H9 (cell line): ENCODE results near the gene CCDC7. TPM values are rescaled to one million over a fixed set of nuclear protein-coding genes. Genes with fewer than 3 reads are reported as not detected.

ENCODE experiments used
- DNase-seq: peaks from one replicate; pipeline ENCODE4 v3.0.0-alpha.2; 2017
- H2AFZ ChIP-seq: one replicate; pipeline ENCODE4 v1.6.1; 2013; ENCODE audit warnings: mild to moderate bottlenecking, low read length, control low read depth, moderate library complexity
- H2AK5ac ChIP-seq: 2 replicates; pipeline ENCODE4 v1.6.1; 2013; ENCODE audit warnings: low read length, control low read depth, mixed read lengths; ENCODE audit not compliant: insufficient read length
- H2BK120ac ChIP-seq: one replicate; pipeline ENCODE4 v1.6.1; 2013; ENCODE audit warnings: low read depth, mild to moderate bottlenecking, low read length, control low read depth, inconsistent platforms; ENCODE audit not compliant: poor library complexity, severe bottlenecking
- H2BK12ac ChIP-seq: 2 replicates; pipeline ENCODE4 v1.6.1; 2013; ENCODE audit warnings: low read length, control low read depth, mixed read lengths, low read depth; ENCODE audit not compliant: insufficient read length
- H2BK15ac ChIP-seq: 2 replicates; pipeline ENCODE4 v1.6.1; 2013; ENCODE audit warnings: low read depth, low read length, control low read depth
- H2BK20ac ChIP-seq: one replicate; pipeline ENCODE4 v1.6.1; 2013; ENCODE audit warnings: low read depth, mild to moderate bottlenecking, low read length, control low read depth, inconsistent platforms; ENCODE audit not compliant: poor library complexity, severe bottlenecking
- H2BK5ac ChIP-seq: 2 replicates; pipeline ENCODE4 v1.6.1; 2013; ENCODE audit warnings: low read length, control low read depth, mixed read lengths; ENCODE audit not compliant: insufficient read length
- H3K14ac ChIP-seq: 2 replicates; pipeline ENCODE4 v1.6.1; 2013; ENCODE audit warnings: low read length, control low read depth; ENCODE audit not compliant: insufficient read depth
- H3K18ac ChIP-seq: 2 replicates; pipeline ENCODE4 v1.6.1; 2013; ENCODE audit warnings: low read depth, mild to moderate bottlenecking, mixed read lengths, low read length, control low read depth; ENCODE audit not compliant: insufficient read length
- H3K23ac ChIP-seq: 2 replicates; pipeline ENCODE4 v1.6.1; 2013; ENCODE audit warnings: low read length, control low read depth, mixed read lengths, low read depth; ENCODE audit not compliant: insufficient read length
- H3K23me2 ChIP-seq: 2 replicates; pipeline ENCODE4 v1.6.1; 2013; ENCODE audit warnings: low read depth, mild to moderate bottlenecking, mixed read lengths, low read length, control low read depth; ENCODE audit not compliant: insufficient read length, poor library complexity, severe bottlenecking
- H3K27ac ChIP-seq: 2 replicates; pipeline ENCODE4 v1.5.1; 2013; ENCODE audit warnings: low read length, control low read depth, mixed read lengths, low read depth; ENCODE audit not compliant: insufficient read length
- H3K27me3 ChIP-seq: 2 replicates; pipeline ENCODE4 v1.6.1; 2013; ENCODE audit warnings: low read length, control low read depth, inconsistent platforms; ENCODE audit not compliant: insufficient read depth
- H3K4ac ChIP-seq: 2 replicates; pipeline ENCODE4 v1.6.1; 2013; ENCODE audit warnings: low read depth, mild to moderate bottlenecking, control low read depth, inconsistent platforms, low read length, moderate library complexity
- H3K4me1 ChIP-seq: 2 replicates; pipeline ENCODE4 v1.6.1; 2013; ENCODE audit warnings: low read length, control low read depth, inconsistent platforms; ENCODE audit not compliant: insufficient read depth
- H3K4me2 ChIP-seq: 2 replicates; pipeline ENCODE4 v1.6.1; 2013; ENCODE audit warnings: low read length, control low read depth, mixed read lengths; ENCODE audit not compliant: insufficient read length, insufficient read depth
- H3K56ac ChIP-seq: 2 replicates; pipeline ENCODE4 v1.6.1; 2013; ENCODE audit warnings: low read depth, mild to moderate bottlenecking, mixed read lengths, low read length, control low read depth; ENCODE audit not compliant: insufficient read length
- H3K79me1 ChIP-seq: 2 replicates; pipeline ENCODE4 v1.6.1; 2013; ENCODE audit warnings: low read depth, mild to moderate bottlenecking, moderate library complexity, low read length, control low read depth, inconsistent platforms; ENCODE audit not compliant: insufficient read depth, poor library complexity, severe bottlenecking
- H3K79me2 ChIP-seq: 2 replicates; pipeline ENCODE4 v1.6.1; 2013; ENCODE audit warnings: low read length, control low read depth, inconsistent platforms; ENCODE audit not compliant: insufficient read depth
- H3K9ac ChIP-seq: 2 replicates; pipeline ENCODE4 v1.6.1; 2013; ENCODE audit warnings: low read length, control low read depth, mixed read lengths; ENCODE audit not compliant: insufficient read length; ENCODE audit errors: extremely low read depth
- H3K9me3 ChIP-seq: one replicate; pipeline ENCODE4 v1.6.1; 2013; ENCODE audit warnings: low read depth, low read length, inconsistent platforms; ENCODE audit not compliant: control insufficient read depth
- H3T11ph ChIP-seq: one replicate; pipeline ENCODE4 v1.6.1; 2013; ENCODE audit warnings: mild to moderate bottlenecking, low read length, control low read depth, inconsistent platforms
- H4K20me1 ChIP-seq: one replicate; pipeline ENCODE4 v1.6.1; 2013; ENCODE audit not compliant: control insufficient read depth, insufficient read length, insufficient read depth
- H4K5ac ChIP-seq: 2 replicates; pipeline ENCODE4 v1.6.1; 2013; ENCODE audit warnings: low read depth, mild to moderate bottlenecking, mixed read lengths, low read length, control low read depth; ENCODE audit not compliant: insufficient read length
- H4K8ac ChIP-seq: replicated peaks from 2 replicates; pipeline ENCODE4 v1.6.1; 2013; ENCODE audit warnings: low read length, control low read depth, mixed read lengths, low read depth; ENCODE audit not compliant: insufficient read length
- H4K91ac ChIP-seq: 2 replicates; pipeline ENCODE4 v1.6.1; 2013; ENCODE audit warnings: low read depth, mild to moderate bottlenecking, moderate library complexity, mixed read lengths, low read length, control low read depth; ENCODE audit not compliant: insufficient read length
- H3K27ac Mint-ChIP-seq, 3 experiments: 2 replicates in 2 of 3; 3 replicates in 1 of 3; pipeline ENCODE4 v1.8.0; 2020 to 2021; ENCODE audit warnings: mixed read lengths in 3 of 3, mild to moderate bottlenecking in 1 of 3, moderate library complexity in 1 of 3
- H3K27me3 Mint-ChIP-seq: 2 replicates; pipeline ENCODE4 v1.8.0; 2021; ENCODE audit warnings: low read depth, mild to moderate bottlenecking, moderate library complexity, mixed read lengths
- H3K36me3 Mint-ChIP-seq, 3 experiments: 2 replicates in 2 of 3; 3 replicates in 1 of 3; pipeline ENCODE4 v1.8.0; 2020 to 2021; ENCODE audit warnings: low read depth in 3 of 3, mixed read lengths in 3 of 3; ENCODE audit not compliant: insufficient read depth in 1 of 3
- H3K4me1 Mint-ChIP-seq, 2 experiments: 2 replicates each; pipeline ENCODE4 v1.8.0; 2020; ENCODE audit warnings: mixed read lengths in 2 of 2
- H3K4me3 Mint-ChIP-seq, 2 experiments: 2 replicates in 1 of 2; 3 replicates in 1 of 2; pipeline ENCODE4 v1.8.0; 2020 to 2021; ENCODE audit warnings: mild to moderate bottlenecking in 2 of 2, mixed read lengths in 2 of 2, moderate library complexity in 1 of 2
- H3K9me3 Mint-ChIP-seq, 2 experiments: 2 replicates in 1 of 2; 3 replicates in 1 of 2; pipeline ENCODE4 v1.8.0; 2020; ENCODE audit warnings: mild to moderate bottlenecking in 2 of 2, mixed read lengths in 2 of 2, moderate library complexity in 1 of 2
- CTCF ChIP-seq: fragments of 200-600 bp; sonication (generic); conservative IDR thresholded peaks from 3 replicates; pipeline ENCODE4 v1.8.0; 2021; ENCODE audit warnings: antibody characterized with exemption, mild to moderate bottlenecking
- WGBS: extraction: QIAGEN DNeasy Blood & Tissue Kit; methylation state at CpG from one replicate; pipeline ENCODE4 v1.1.7; 2013; ENCODE audit warnings: missing lambda C conversion rate, low lambda C conversion rate, mixed read lengths; ENCODE audit not compliant: insufficient read length; ENCODE audit errors: extremely low coverage; 5-methylcytosine and 5-hydroxymethylcytosine counted together
- total RNA-seq: library from RNA; stranded (reverse); gene quantifications from 2 replicates; pipeline ENCODE4 v1.2.1, GENCODE V29; 2021

CCDC7 gene
- total RNA-seq, 1 experiment from 2014 or later, result 1.6 TPM

GRCh38 chr10:32889631-32890212 lies 443.8 kb downstream of the CCDC7 start:
- Histone ChIP-seq H3K9ac (no peak overlapping the region), H2BK12ac (no peak overlapping the region), H3T11ph (no peak overlapping the region), H3K27ac (no peak overlapping the region), H3K18ac (no peak overlapping the region), H2BK20ac (no peak overlapping the region), H2BK5ac (no peak overlapping the region), H4K8ac (no peak overlapping the region), H3K56ac (no peak overlapping the region), H3K79me2 (no peaks in the 10 kb centered on the region), H3K4ac (no peak overlapping the region), H3K23ac (no peak overlapping the region), H3K27me3 (no peaks in the 10 kb centered on the region), H4K20me1 (no peaks in the 10 kb centered on the region), H2BK15ac (no peak overlapping the region), H3K9me3 (no peaks in the 10 kb centered on the region), H2BK120ac (no peak overlapping the region), H3K79me1 (no peaks in the 10 kb centered on the region), H3K4me1 (no peaks in the 10 kb centered on the region), H3K23me2 (no peaks in the 10 kb centered on the region), H2AFZ (no peak overlapping the region), H4K5ac (no peak overlapping the region), H4K91ac (no peak overlapping the region), H3K4me2 (no peak overlapping the region), H3K14ac (no peak overlapping the region), H2AK5ac (no peak overlapping the region)
- no CpG with 5 or more reads among the region's 1 CpG for WGBS
- Mint-ChIP-seq H3K36me3 (peaks cover 0 to 2% (median 0%) of the 10 kb centered on the region in 3 experiments; a peak in 1 of 7 replicates), H3K9me3 (no peaks in the 10 kb centered on the region), H3K27me3 (no peaks in the 10 kb centered on the region; the same call in 1 of the 2 replicates), H3K27ac (no peak overlapping the region), H3K4me3 (no peak overlapping the region), H3K4me1 (peaks cover 18 to 23% of the 10 kb centered on the region in 2 experiments)
- TF ChIP-seq CTCF, result no peak
- no peak for DNase-seq
